RCC 7860 (cell line): ENCODE results near the gene DEF6.

ENCODE experiments used
- DNase-seq: peaks from one replicate; pipeline ENCODE4 v3.0.0-alpha.2; 2015; ENCODE audit warnings: low spot score
- FAIRE-seq: peaks from 2 replicates; lab custom pipeline; 2012; peaks lifted over from hg19 to GRCh38; lab: Jason Lieb, UNC

The DEF6 gene

DNA sequence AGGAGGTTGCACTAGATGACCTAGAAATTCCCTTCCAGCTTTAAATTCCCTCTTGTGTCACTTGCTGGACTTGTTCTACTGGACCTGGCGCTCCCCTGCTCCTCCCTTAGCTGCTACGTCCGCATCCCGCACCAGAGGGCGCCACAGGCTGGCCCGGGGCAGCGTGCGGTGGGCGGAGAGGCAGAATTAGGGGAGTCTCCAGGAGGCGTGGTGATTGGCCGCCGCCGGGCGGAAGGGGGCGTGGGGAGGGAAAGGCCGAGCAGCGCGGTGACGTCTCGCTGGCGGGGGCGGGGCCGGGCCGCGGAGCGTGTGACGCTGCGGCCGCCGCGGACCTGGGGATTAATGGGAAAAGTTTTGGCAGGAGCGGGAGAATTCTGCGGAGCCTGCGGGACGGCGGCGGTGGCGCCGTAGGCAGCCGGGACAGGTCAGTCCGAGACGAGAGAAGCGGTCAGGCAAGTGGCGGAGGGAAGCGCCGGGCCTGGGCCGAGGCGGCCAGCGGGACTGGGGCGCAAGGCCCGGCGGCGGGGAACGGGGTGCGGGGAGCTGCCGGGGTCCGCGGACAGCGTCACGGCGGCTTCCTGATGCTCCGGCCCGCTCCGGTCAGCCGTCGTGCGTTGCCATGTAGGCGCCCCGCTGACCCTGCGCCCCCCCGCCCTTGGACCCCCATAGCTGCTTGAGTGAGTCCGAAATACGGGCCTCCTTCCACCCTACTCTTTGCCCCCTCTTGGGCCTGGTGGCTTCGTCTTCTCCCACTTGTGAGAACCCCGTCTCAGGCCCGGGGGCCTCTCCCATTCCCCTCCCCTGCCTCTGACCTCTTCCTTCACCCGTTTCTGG is 44.9 kb downstream of the DEF6 start, which contains the start of gene PPARD:
TSS of gene PPARD (plus strand) at position 301 of the 834 bp plus-strand sequence. CDS start 68,530 bp downstream, outside the sequence.
- DNase-seq (peak; percentile 83), FAIRE-seq (no peak)

GRCh38 chr6:35343092-35343834 is 45.6 kb downstream of the DEF6 start:
- DNase-seq (no peak), FAIRE-seq (no peak)

- DNase-seq = no peak
- no peak for FAIRE-seq
These were observed 46.4 kb downstream of the DEF6 start for GRCh38 chr6:35343835-35344550.

- no peak for DNase-seq
- FAIRE-seq = no peak
These were observed 53.8 kb downstream of the DEF6 start for GRCh38 chr6:35351422-35351821.

DNA sequence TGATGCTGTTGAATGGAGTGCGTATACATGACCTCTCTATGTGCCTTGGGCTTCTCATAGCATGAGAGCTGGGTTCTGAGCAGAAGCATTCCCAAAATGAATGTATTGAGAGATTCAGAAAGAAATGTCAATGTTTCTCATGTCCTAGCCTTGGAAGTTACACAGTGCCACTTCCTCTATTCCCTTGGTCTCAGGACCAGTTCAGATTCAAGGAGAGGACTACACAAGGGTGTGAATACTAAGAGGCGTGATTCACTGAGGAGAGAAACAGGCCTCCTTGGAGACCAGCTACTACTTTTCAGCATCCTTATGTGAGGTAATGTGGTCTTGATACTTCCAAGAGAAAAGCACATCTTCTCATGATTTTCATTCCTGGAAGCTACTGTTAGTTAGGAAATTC is 55.1 kb downstream of the DEF6 start:
- FAIRE-seq = no peak
- no peak for DNase-seq

DNA sequence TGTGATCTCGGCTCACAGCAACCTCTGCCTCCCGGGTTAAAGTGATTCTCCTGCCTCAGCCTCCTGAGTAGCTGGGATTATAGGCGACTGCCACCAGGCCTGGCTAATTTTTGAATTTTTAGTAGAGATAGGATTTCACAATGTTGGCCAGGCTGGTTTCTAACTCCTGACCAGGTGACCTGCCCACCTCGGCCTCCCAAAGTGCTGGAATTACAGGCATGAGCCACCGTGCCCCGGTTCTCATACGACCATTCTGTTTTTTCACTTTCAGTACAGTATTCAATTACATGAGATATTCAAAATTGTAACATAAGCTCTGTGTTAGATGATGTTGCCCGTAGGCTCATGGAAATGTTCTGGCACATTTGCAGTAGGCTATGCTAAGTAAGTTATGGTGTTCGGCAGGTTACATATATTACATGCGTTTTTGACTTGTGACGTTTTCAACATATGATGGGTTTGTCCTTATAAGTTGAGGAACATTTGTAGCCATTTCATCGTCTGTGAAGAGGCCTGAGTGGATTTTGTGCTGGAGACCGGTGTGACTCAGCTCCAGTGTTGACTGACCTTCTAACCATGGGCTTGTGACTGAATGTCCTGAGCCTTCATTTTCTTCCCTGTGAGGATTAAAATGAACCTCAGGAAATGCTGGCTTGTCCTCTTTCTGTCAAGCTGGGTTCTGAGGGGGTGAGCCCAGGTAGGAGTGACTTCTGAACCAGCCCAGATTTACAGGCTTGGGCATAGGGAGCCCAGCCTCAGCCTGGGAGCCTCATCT is 56.9 kb downstream of the DEF6 start:
- no peak for DNase-seq
- no peak for FAIRE-seq

DNA sequence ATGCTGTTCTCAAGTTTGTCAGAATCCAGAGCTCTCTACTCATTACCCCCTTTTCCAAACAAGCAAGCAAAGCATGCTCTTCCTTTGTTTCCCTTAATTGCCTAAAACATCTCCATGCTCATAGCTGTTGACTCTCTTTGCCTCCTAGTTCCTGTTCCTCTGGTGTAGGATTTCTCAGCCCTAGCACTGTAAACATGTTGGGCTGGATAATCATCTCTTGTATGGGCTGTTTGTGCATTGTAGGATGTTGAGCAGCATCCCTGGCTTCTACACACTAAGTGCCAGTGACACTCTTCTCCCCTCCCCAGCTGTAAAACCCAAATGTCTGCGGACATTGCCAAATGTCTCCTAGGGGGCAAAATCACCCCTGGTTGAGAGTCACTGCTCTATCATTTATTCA is 58.8 kb downstream of the DEF6 start:
- DNase-seq (no peak), FAIRE-seq (no peak)

GRCh38 chr6:35357677-35358076 is 60.1 kb downstream of the DEF6 start:
- FAIRE-seq (no peak), DNase-seq (no peak)

- FAIRE-seq (no peak), DNase-seq (no peak)
These were observed 60.5 kb downstream of the DEF6 start for GRCh38 chr6:35358086-35358485.

- no peak for DNase-seq
- no peak for FAIRE-seq
These were observed 61.7 kb downstream of the DEF6 start for GRCh38 chr6:35359346-35359743.

DNA sequence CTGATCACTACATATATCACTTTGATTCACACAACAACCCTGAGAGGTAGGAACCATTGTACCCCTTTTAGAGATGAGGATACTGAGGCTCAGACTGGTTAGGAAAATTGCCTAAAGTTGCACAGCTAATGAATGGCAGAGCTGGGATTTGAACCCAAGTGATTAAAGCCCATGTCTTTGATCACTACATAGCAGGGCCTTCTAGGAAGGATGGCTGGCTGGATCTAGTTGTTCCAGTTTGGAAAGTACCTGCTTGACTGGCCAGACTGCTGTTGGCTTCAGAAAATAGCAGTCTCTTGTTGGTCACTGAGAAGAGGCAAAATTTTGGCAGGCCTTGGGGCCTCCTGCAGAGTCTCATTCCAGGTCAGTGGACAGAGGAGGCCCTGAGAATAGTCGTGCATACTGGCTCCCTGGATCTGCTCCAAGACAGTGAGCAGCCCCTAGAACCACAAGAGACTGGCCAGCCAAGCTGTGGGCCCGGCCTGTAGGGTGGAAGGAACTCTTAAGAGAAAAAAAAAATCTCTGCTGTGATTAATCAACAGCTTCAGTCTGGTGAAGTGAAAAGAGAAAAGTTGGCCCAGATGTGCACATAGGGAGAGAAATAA is 62.2 kb downstream of the DEF6 start:
- FAIRE-seq (peak; percentile 94), DNase-seq (peak; percentile 80)

GRCh38 chr6:35360349-35361138 is 62.9 kb downstream of the DEF6 start:
- FAIRE-seq = no peak
- no peak for DNase-seq

DNA sequence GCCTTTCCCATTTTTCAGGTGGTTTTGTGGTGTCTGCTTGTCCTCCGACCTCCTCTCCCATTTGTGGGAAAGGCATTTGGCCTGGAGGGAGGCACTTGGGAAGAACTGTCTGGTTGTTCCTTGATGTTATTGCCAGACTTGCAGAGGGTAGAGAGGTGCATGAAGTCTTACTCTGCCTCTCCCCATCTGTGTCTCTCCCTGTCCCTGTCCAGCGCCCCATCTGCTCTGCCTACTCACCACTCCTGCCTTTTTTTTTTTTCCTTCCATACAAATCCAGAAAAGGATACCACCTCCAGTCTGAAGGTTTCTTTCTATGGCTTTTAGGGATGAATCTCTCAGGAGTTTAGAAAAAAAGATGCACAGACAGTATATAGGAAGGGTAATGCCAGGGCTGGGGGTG is 64.6 kb downstream of the DEF6 start:
- FAIRE-seq (no peak), DNase-seq (no peak)

- FAIRE-seq (no peak), DNase-seq (no peak)
These were observed 65.7 kb downstream of the DEF6 start for GRCh38 chr6:35363293-35363750.

- DNase-seq (peak; percentile 11), FAIRE-seq (no peak)
These were observed 68.1 kb downstream of the DEF6 start for GRCh38 chr6:35365594-35366203.

GRCh38 chr6:35366204-35366596 is 68.6 kb downstream of the DEF6 start:
- FAIRE-seq = no peak

DNA sequence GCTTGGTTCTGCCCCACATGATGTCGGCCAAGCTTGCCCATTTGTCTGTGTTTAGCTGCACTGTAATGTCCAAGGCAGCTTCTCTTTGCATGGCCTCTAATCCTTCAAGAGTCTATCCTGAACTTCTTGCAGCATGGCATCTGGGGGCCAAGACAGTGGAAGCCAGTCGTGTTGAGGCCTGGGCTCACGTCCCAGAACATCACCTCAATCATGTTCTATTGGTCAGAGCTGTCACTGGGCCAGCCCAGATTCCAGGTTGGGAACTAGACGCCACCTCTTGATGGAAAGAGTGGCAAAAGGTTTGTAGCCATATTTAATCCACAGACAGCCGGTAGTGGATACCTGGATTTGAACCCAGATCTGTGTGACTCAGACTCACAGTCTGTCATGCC is 70.0 kb downstream of the DEF6 start:
- FAIRE-seq (no peak), DNase-seq (no peak)

More at GRCh38 chr6:35366204-35366596, 68.6 kb downstream of the DEF6 start:
- DNase-seq = no peak

GRCh38 chr6:35368038-35368887 is 70.6 kb downstream of the DEF6 start:
- FAIRE-seq = no peak
- DNase-seq = peak; percentile 65
